IMR-90 (cell line): Measurements from ENCODE around the gene LZIC. TPM values are rescaled to one million over a fixed set of nuclear protein-coding genes. Genes with fewer than 3 reads are reported as not detected.

Experiments used
- ATAC-seq: fragments of 200-7000 bp; cut with Tn5 transposase; 2 replicates; pipeline ENCODE4 v1.9.1; 2020; ENCODE audit warnings: low read depth, mild to moderate bottlenecking, moderate library complexity
- BruUV-seq: library from RNA; stranded (reverse); fragments of 400-500 nt; replicated peaks from 2 replicates; lab custom pipeline; 2021; lab: Mats Ljungman, UMichigan
- CTCF ChIA-PET: fragments of 300-600 bp; formaldehyde crosslinking; extraction: SDS; loops from one replicate; lab custom pipeline; 2021; ENCODE audit warnings: antibody characterized with exemption; lab: Yijun Ruan, JAX
- POLR2A ChIA-PET: fragments of 300-600 bp; sonication (Branson Sonifier 250); formaldehyde crosslinking; loops from one replicate; lab custom pipeline; 2022; ENCODE audit warnings: antibody characterized with exemption; ENCODE audit not compliant: unreplicated experiment; lab: Charles Lee
- DNase-seq: peaks from one replicate; pipeline ENCODE4 v3.0.0; 2013
- H2AFZ ChIP-seq: replicated peaks from 2 replicates; pipeline ENCODE3; 2013; ENCODE audit warnings: low read length, mild to moderate bottlenecking; ENCODE audit not compliant: poor library complexity
- H2AK5ac ChIP-seq: 2 replicates; pipeline ENCODE4 v1.6.1; 2013; ENCODE audit warnings: low read depth, low read length, inconsistent platforms
- H2AK9ac ChIP-seq: replicated peaks from 2 replicates; pipeline ENCODE3; 2013; ENCODE audit warnings: mild to moderate bottlenecking, low read depth, low read length, moderate library complexity; ENCODE audit not compliant: poor library complexity
- H2BK120ac ChIP-seq: 2 replicates; pipeline ENCODE4 v1.6.1; 2013; ENCODE audit warnings: low read depth, low read length, inconsistent platforms
- H2BK15ac ChIP-seq: 3 replicates; pipeline ENCODE4 v1.6.1; 2013; ENCODE audit warnings: low read depth, low read length, inconsistent platforms
- H2BK20ac ChIP-seq: 2 replicates; pipeline ENCODE4 v1.6.1; 2013; ENCODE audit warnings: low read depth, mild to moderate bottlenecking, inconsistent platforms, low read length, moderate library complexity
- H2BK5ac ChIP-seq: 2 replicates; pipeline ENCODE4 v1.6.1; 2013; ENCODE audit warnings: mild to moderate bottlenecking, low read depth, low read length, inconsistent platforms; ENCODE audit not compliant: poor library complexity, severe bottlenecking
- H3K14ac ChIP-seq: replicated peaks from 2 replicates; pipeline ENCODE4 v1.6.1; 2013; ENCODE audit warnings: low read depth, low read length, inconsistent platforms
- H3K18ac ChIP-seq: 2 replicates; pipeline ENCODE4 v1.6.1; 2013; ENCODE audit warnings: low read depth, low read length, control low read depth
- H3K23ac ChIP-seq: 2 replicates; pipeline ENCODE4 v1.6.1; 2013; ENCODE audit warnings: low read depth, low read length, inconsistent platforms
- H3K27ac ChIP-seq: 2 replicates; pipeline ENCODE4 v1.5.1; 2013; ENCODE audit warnings: mild to moderate bottlenecking, control low read depth, low read length; ENCODE audit not compliant: insufficient read depth
- H3K27me3 ChIP-seq: 2 replicates; pipeline ENCODE4 v1.6.1; 2013; ENCODE audit warnings: low read length; ENCODE audit not compliant: control insufficient read depth, insufficient read depth
- H3K36me3 ChIP-seq: 2 replicates; pipeline ENCODE4 v1.6.1; 2013; ENCODE audit warnings: low read length, mixed read lengths; ENCODE audit not compliant: control insufficient read depth, insufficient read depth
- H3K4ac ChIP-seq: 2 replicates; pipeline ENCODE4 v1.6.1; 2013; ENCODE audit warnings: low read depth, low read length, inconsistent platforms
- H3K4me1 ChIP-seq: 2 replicates; pipeline ENCODE4 v1.6.1; 2013; ENCODE audit warnings: low read length, mixed read lengths; ENCODE audit not compliant: control insufficient read depth, insufficient read depth
- H3K4me2 ChIP-seq: 2 replicates; pipeline ENCODE4 v1.6.1; 2013; ENCODE audit warnings: low read depth, mild to moderate bottlenecking, control low read depth, low read length, moderate library complexity
- H3K4me3 ChIP-seq: 2 replicates; pipeline ENCODE4 v1.5.1; 2013; ENCODE audit warnings: low read depth, mild to moderate bottlenecking, control low read depth, low read length, moderate library complexity; ENCODE audit not compliant: insufficient read depth
- H3K56ac ChIP-seq: 2 replicates; pipeline ENCODE4 v1.6.1; 2013; ENCODE audit warnings: low read length, inconsistent platforms; ENCODE audit not compliant: insufficient read depth; ENCODE audit errors: extremely low read depth
- H3K79me1 ChIP-seq, 2 experiments: 2 replicates each; pipeline ENCODE4 v1.6.1; 2013; ENCODE audit warnings: low read length in 2 of 2, inconsistent platforms in 1 of 2, low read depth in 1 of 2
- H3K9ac ChIP-seq: 2 replicates; pipeline ENCODE4 v1.6.1; 2013; ENCODE audit warnings: low read depth, low read length, control low read depth
- H3K9me1 ChIP-seq: 2 replicates; pipeline ENCODE4 v1.6.1; 2013; ENCODE audit warnings: low read length, inconsistent platforms; ENCODE audit not compliant: insufficient read depth
- H3K9me3 ChIP-seq: 2 replicates; pipeline ENCODE4 v1.6.1; 2013; ENCODE audit warnings: low read length; ENCODE audit not compliant: control insufficient read depth, insufficient read depth
- H4K20me1 ChIP-seq: 2 replicates; pipeline ENCODE4 v1.6.1; 2013; ENCODE audit warnings: low read length, inconsistent platforms; ENCODE audit not compliant: insufficient read depth
- H4K5ac ChIP-seq: 2 replicates; pipeline ENCODE4 v1.6.1; 2013; ENCODE audit warnings: mild to moderate bottlenecking, low read depth, low read length, control low read depth
- H4K8ac ChIP-seq, 2 experiments: 2 replicates each; pipeline ENCODE4 v1.6.1; 2013; ENCODE audit warnings: low read depth in 2 of 2, low read length in 2 of 2, control low read depth in 1 of 2, inconsistent platforms in 1 of 2
- H4K91ac ChIP-seq: 2 replicates; pipeline ENCODE4 v1.6.1; 2013; ENCODE audit warnings: low read depth, low read length, inconsistent platforms; ENCODE audit not compliant: insufficient read depth
- CEBPB ChIP-seq: IDR thresholded peaks from 2 replicates; pipeline ENCODE4 v1.6.1; 2012; ENCODE audit warnings: low read depth, low read length, improper control_type of control experiment
- CHD1 ChIP-seq: IDR thresholded peaks from 2 replicates; pipeline ENCODE4 v1.6.1; 2012; ENCODE audit warnings: low read depth, low read length, improper control_type of control experiment
- FOS ChIP-seq: fragments of 150-350 bp; IDR thresholded peaks from 2 replicates; pipeline ENCODE4 v1.6.1; 2016; ENCODE audit warnings: low read depth, low read length
- MAFK ChIP-seq: IDR thresholded peaks from 2 replicates; pipeline ENCODE4 v1.6.1; 2012; ENCODE audit warnings: low read depth, low read length, improper control_type of control experiment
- MAZ ChIP-seq: IDR thresholded peaks from 2 replicates; pipeline ENCODE4 v1.6.1; 2012; ENCODE audit warnings: low read depth, mild to moderate bottlenecking, low read length, improper control_type of control experiment, moderate library complexity, borderline replicate concordance
- WGBS, 2 experiments: methylation state at CpG; one replicate each; pipeline versions ENCODE4 v1.1.5 to v1.1.7; 2013; ENCODE audit warnings: missing lambda C conversion rate in 2 of 2; ENCODE audit not compliant: insufficient read length in 1 of 2; ENCODE audit errors: extremely low coverage in 2 of 2; 5-methylcytosine and 5-hydroxymethylcytosine counted together
- dilution Hi-C: fragments of 300-500 bp; cut with HindIII; formaldehyde crosslinking; loops from one replicate; pipeline ENCODE4 v1.14.3; 2018; ENCODE audit warnings: low sequenced_read_pairs; ENCODE audit not compliant: unreplicated experiment
- in situ Hi-C: fragments of 300-500 bp; cut with MboI; formaldehyde crosslinking; loops from 3 replicates; pipeline ENCODE4 v1.14.3; 2019; ENCODE audit warnings: low sequenced_read_pairs, inconsistent platforms, mixed read lengths
- intact Hi-C: fragments of 100-400 bp; cut with micrococcal nuclease; formaldehyde crosslinking; loops from 2 replicates; pipeline ENCODE4 v1.10.0; 2022
- polyA plus RNA-seq, 3 experiments: library from polyadenylated mRNA; depleted of rRNA; stranded (reverse); fragments of >200 nt; gene quantifications; 2 replicates each; pipeline ENCODE4 v1.2.3, GENCODE V29; 2012; ENCODE audit warnings: low replicate concordance in 1 of 3
- total RNA-seq: library from RNA; depleted of rRNA; stranded (reverse); fragments of >200 nt; gene quantifications from 2 replicates; pipeline ENCODE4 v1.2.3, GENCODE V29; 2012

The LZIC gene
- total and polyA plus RNA-seq, 2 of the 4 experiments (the other 2 are of a cell fraction) = 11.6 to 19.0 TPM

- no peak overlapping the region for H3K4me2 ChIP-seq
- no peaks in the 10 kb centered on the region for H3K9me3 ChIP-seq
- 0 out of 3 replicates have a peak overlapping the region, but pooled peaks have one; percentile 10 for H2BK15ac ChIP-seq
- H4K5ac ChIP-seq = no peak overlapping the region
- H4K20me1 ChIP-seq = no peaks in the 10 kb centered on the region
- H2BK120ac ChIP-seq = peak overlapping the region; percentile 95
- no peak for ATAC-seq
- peak overlapping the region; percentile 15; the same call in 1 of the 2 replicates for H4K91ac ChIP-seq
- POLR2A ChIA-PET = no interaction called here
- CTCF ChIA-PET = interaction anchor here (1.1 kb wide), 1 partner anchor 25 kb away, joined by 3 read pairs; no protein-coding TSS in a partner anchor
- peaks cover 14 to 52% of the 10 kb centered on the region in 2 experiments; a peak in 3 of 4 replicates for H3K79me1 ChIP-seq
- H3K56ac ChIP-seq = no peak overlapping the region
- DNase-seq = no peak
- H3K4ac ChIP-seq = peak overlapping the region; percentile 96
- WGBS, 2 experiments = 80% methylated on average over 2 of the region's 9 CpGs; no CpG with 5 or more reads in 1 of the 2 experiments
- no peak overlapping the region; the same call in 1 of the 2 replicates for H2BK20ac ChIP-seq
- no peak overlapping the region for H2AFZ ChIP-seq
- H2AK5ac ChIP-seq = peak overlapping the region; percentile 62; the same call in 1 of the 2 replicates
- peaks cover 32% of the 10 kb centered on the region for H3K4me1 ChIP-seq
- H4K8ac ChIP-seq = no peak overlapping the region
- no peak overlapping the region for H3K23ac ChIP-seq
- in situ Hi-C loops (no loop called here), intact Hi-C loops (no loop called here), dilution Hi-C loops (no loop called here)
- no peak overlapping the region for H3K18ac ChIP-seq
- no peak overlapping the region for H3K9ac ChIP-seq
- H2AK9ac ChIP-seq = peak overlapping the region; percentile 9
- no peaks in the 10 kb centered on the region for H3K36me3 ChIP-seq
- no peak overlapping the region for H3K27ac ChIP-seq
- no TSS peak for BruUV-seq
- H3K4me3 ChIP-seq = no peak overlapping the region
- H3K14ac ChIP-seq = peak overlapping the region; percentile 6; the same call in 1 of the 2 replicates
- peaks cover 32% of the 10 kb centered on the region for H3K9me1 ChIP-seq
- H2BK5ac ChIP-seq = peak overlapping the region; percentile 86
- TF ChIP-seq MAZ (no peak), FOS (no peak), MAFK (no peak), CHD1 (no peak), CEBPB (no peak)
- no peaks in the 10 kb centered on the region for H3K27me3 ChIP-seq
These were observed 54.3 kb downstream of the LZIC start for GRCh38 chr1:9888886-9889285.
